Muscle of leg (tissue), 11 donors: ENCODE measurements around the gene SLC7A4. TPM values are rescaled to one million over a fixed set of nuclear protein-coding genes. Genes with fewer than 3 reads are reported as not detected.
"Not testable (repeated sequence)": the region's sequence is repeated elsewhere in the genome, so short reads cannot be mapped to it uniquely, and the experiment has no call there.

Experiments
- DNase-seq: peaks from one replicate; pipeline ENCODE4 v3.0.0; 2013
- H3K27ac ChIP-seq: one replicate; pipeline ENCODE4 v1.5.1; 2013; ENCODE audit warnings: mild to moderate bottlenecking, low read length, control low read depth
- H3K27me3 ChIP-seq: one replicate; pipeline ENCODE4 v1.6.1; 2013; ENCODE audit warnings: low read length; ENCODE audit not compliant: control insufficient read depth, insufficient read depth
- H3K36me3 ChIP-seq: one replicate; pipeline ENCODE4 v1.6.1; 2013; ENCODE audit warnings: low read length; ENCODE audit not compliant: control insufficient read depth, insufficient read depth
- H3K4me1 ChIP-seq: one replicate; pipeline ENCODE4 v1.6.1; 2013; ENCODE audit warnings: low read length; ENCODE audit not compliant: control insufficient read depth, insufficient read depth
- H3K4me3 ChIP-seq: one replicate; pipeline ENCODE4 v1.5.1; 2013; ENCODE audit warnings: low read length, control low read depth
- H3K9me3 ChIP-seq: replicated peaks from 2 replicates; pipeline ENCODE4 v1.6.1; 2013; ENCODE audit warnings: low read depth, low read length; ENCODE audit not compliant: control insufficient read depth
- WGBS: methylation state at CpG from one replicate; pipeline ENCODE4 v1.1.5; 2013; ENCODE audit warnings: missing lambda C conversion rate; ENCODE audit not compliant: insufficient coverage; 5-methylcytosine and 5-hydroxymethylcytosine counted together
- polyA plus RNA-seq, 8 donors: library from polyadenylated mRNA; unstranded; fragments of 120-200 nt; gene quantifications; one replicate each; pipeline versions ENCODE4 v1.2.1 to v1.2.3, GENCODE V29; 2013; ENCODE audit warnings: inconsistent platforms in 1 of 8, low replicate concordance in 1 of 8; ENCODE audit not compliant: insufficient read length in 8 of 8, insufficient read depth in 1 of 8
- total RNA-seq: library from RNA; stranded (reverse); fragments of 120-200 nt; gene quantifications from one replicate; pipeline ENCODE4 v1.2.4, GENCODE V29; 2013

Gene SLC7A4
- total and polyA plus RNA-seq, 9 donors: 0.13 to 2.5 (median 0.89) TPM

GRCh38 chr22:21051145-21051830, 18.9 kb upstream of the SLC7A4 start:
- no peak for DNase-seq
- Histone ChIP-seq H3K4me1 (peaks cover under 1% of the 10 kb centered on the region), H3K27ac (no peak overlapping the region), H3K27me3 (no peaks in the 10 kb centered on the region), H3K4me3 (no peak overlapping the region), H3K36me3 (no peaks in the 10 kb centered on the region), H3K9me3 (no peaks in the 10 kb centered on the region)
- 77% methylated on average over 6 of the region's 9 CpGs for WGBS

- DNase-seq, H3K4me3 ChIP-seq, H3K9me3 ChIP-seq, H3K36me3 ChIP-seq, H3K27me3 ChIP-seq, H3K27ac ChIP-seq: not testable (repeated sequence)
- peaks cover 23% of the 10 kb centered on the region for H3K4me1 ChIP-seq
- no CpG with 5 or more reads among the region's 12 CpGs for WGBS
These were observed 16.6 kb upstream of the SLC7A4 start for GRCh38 chr22:21048965-21049364.

GRCh38 chr22:21048448-21048847, 16.1 kb upstream of the SLC7A4 start:
- 33% methylated on average over 2 of the region's 5 CpGs for WGBS
- not testable (repeated sequence) for H3K27ac ChIP-seq, H3K27me3 ChIP-seq, H3K9me3 ChIP-seq, H3K36me3 ChIP-seq, DNase-seq, H3K4me3 ChIP-seq
- H3K4me1 ChIP-seq: peaks cover 28% of the 10 kb centered on the region

GRCh38 chr22:21047730-21048129, 15.4 kb upstream of the SLC7A4 start:
- no peak for DNase-seq
- Histone ChIP-seq H3K9me3 (no peaks in the 10 kb centered on the region), H3K27ac (no peak overlapping the region), H3K4me3 (no peak overlapping the region), H3K27me3 (no peaks in the 10 kb centered on the region), H3K36me3 (no peaks in the 10 kb centered on the region), H3K4me1 (peaks cover 33% of the 10 kb centered on the region)
- 71% methylated on average over 5 of the region's 7 CpGs for WGBS

GRCh38 chr22:21047035-21047661, 14.8 kb upstream of the SLC7A4 start:
- Histone ChIP-seq H3K27ac (no peak overlapping the region), H3K4me3 (no peak overlapping the region), H3K36me3 (no peaks in the 10 kb centered on the region), H3K9me3 (no peaks in the 10 kb centered on the region), H3K4me1 (peaks cover 33% of the 10 kb centered on the region), H3K27me3 (no peaks in the 10 kb centered on the region)
- DNase-seq: no peak
- 89% methylated on average over 12 of the region's 14 CpGs for WGBS

- H3K4me3 ChIP-seq: peak within 1 kb of the TSS; percentile 51
- WGBS: under 1% methylated on average over 26 of the region's 47 CpGs
- peak; percentile 94 for DNase-seq
- H3K27ac ChIP-seq: peak within 1 kb of the TSS; percentile 81
- H3K9me3 ChIP-seq: no peaks in the 10 kb centered on the region
- H3K36me3 ChIP-seq: no peaks in the 10 kb centered on the region
- H3K27me3 ChIP-seq: no peaks in the 10 kb centered on the region
- peaks cover 33% of the 10 kb centered on the region for H3K4me1 ChIP-seq
These were observed 13.4 kb upstream of the SLC7A4 start, which contains the start of gene LRRC74B for GRCh38 chr22:21045585-21046294. Gene LRRC74B (plus strand): TSS chr22:21045946. CDS start chr22:21045987, 41 bp downstream.

GRCh38 chr22:21044931-21045584, 12.7 kb upstream of the SLC7A4 start:
- Histone ChIP-seq H3K4me3 (peak overlapping the region; percentile 51), H3K27me3 (no peaks in the 10 kb centered on the region), H3K36me3 (no peaks in the 10 kb centered on the region), H3K9me3 (no peaks in the 10 kb centered on the region), H3K4me1 (peaks cover 33% of the 10 kb centered on the region), H3K27ac (peak overlapping the region; percentile 81)
- 16% methylated on average over 14 of the region's 15 CpGs for WGBS
- DNase-seq: peak; percentile 64

GRCh38 chr22:21043860-21044535, 11.6 kb upstream of the SLC7A4 start:
- no peak for DNase-seq
- Histone ChIP-seq H3K4me1 (peaks cover 33% of the 10 kb centered on the region), H3K27me3 (no peaks in the 10 kb centered on the region), H3K4me3 (peak overlapping the region; percentile 51), H3K9me3 (no peaks in the 10 kb centered on the region), H3K36me3 (no peaks in the 10 kb centered on the region), H3K27ac (peak overlapping the region; percentile 69)
- 80% methylated on average over 5 of the region's 15 CpGs for WGBS

GRCh38 chr22:21042978-21043859, 10.9 kb upstream of the SLC7A4 start:
- H3K4me3 ChIP-seq: no peak overlapping the region

More at GRCh38 chr22:21042978-21043859, 10.9 kb upstream of the SLC7A4 start:
- no peak for DNase-seq
- no peaks in the 10 kb centered on the region for H3K27me3 ChIP-seq
- H3K36me3 ChIP-seq: no peaks in the 10 kb centered on the region
- no peaks in the 10 kb centered on the region for H3K9me3 ChIP-seq
- 58% methylated on average over 3 of the region's 6 CpGs for WGBS
- no peak overlapping the region for H3K27ac ChIP-seq
- H3K4me1 ChIP-seq: peaks cover 33% of the 10 kb centered on the region
